Measurements from ENCODE around the gene MCF2L. TPM values are rescaled to one million over a fixed set of nuclear protein-coding genes. Genes with fewer than 3 reads are reported as not detected.

MCF2L gene
- total and polyA plus RNA-seq, 2 experiments from 2014 or later, result 4.8 to 25.6 TPM

DNA sequence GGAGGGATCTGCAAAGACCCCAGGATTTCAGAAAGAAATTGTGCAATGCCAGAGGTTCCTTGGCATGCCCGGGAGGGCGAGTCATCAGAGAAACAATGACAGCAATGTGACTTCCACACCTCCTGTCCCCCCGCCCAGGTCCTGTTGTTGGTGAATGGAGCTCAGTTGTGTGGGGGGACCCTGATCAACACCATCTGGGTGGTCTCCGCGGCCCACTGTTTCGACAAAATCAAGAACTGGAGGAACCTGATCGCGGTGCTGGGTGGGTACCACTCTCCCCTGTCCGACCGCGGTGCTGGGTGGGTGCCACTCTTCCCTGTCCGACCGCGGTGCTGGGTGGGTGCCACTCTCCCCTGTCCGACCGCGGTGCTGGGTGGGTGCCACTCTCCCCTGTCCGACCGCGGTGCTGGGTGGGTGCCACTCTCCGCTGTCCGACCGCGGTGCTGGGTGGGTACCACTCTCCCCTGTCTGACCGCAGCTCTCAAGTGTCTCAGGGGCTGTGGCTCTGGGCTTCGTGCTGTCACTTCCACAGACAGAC lies 148.4 kb downstream of the MCF2L start (continued):
- no peak for TF ChIP-seq ZNF331 (CRISPR knock-in tag; IDR thresholded peaks at IDR 0.05; ENCODE audit: low read depth)
- no peak for TF ChIP-seq CREB1 (CRISPR knock-in tag; IDR thresholded peaks at IDR 0.05; ENCODE audit: low read depth)
- no peak for TF ChIP-seq CTCF (conservative IDR thresholded peaks at IDR 0.05; ENCODE audit: low read depth in 2 of 2)
- TF ChIP-seq ETS1 (IDR thresholded peaks at IDR 0.05), result no peak

- no peak overlapping the region for H3K27ac ChIP-seq (ENCODE audit: low read depth)
- H2AFZ ChIP-seq, result no peak overlapping the region
- H3K4me3 ChIP-seq, result no peak overlapping the region
- H3K4me2 ChIP-seq, result no peak overlapping the region
- no peaks in the 10 kb centered on the region for H3K36me3 ChIP-seq (ENCODE audit: insufficient read depth)
- no peaks in the 10 kb centered on the region for H3K79me2 ChIP-seq (replicated peaks; ENCODE audit: insufficient read depth)
- H3K27me3 ChIP-seq (ENCODE audit: insufficient read depth), result no peaks in the 10 kb centered on the region
- no peaks in the 10 kb centered on the region; the same call in 2 of the 3 replicates for H3K36me3 Mint-ChIP-seq (ENCODE audit: low read depth)
- H3K4me1 ChIP-seq (ENCODE audit: insufficient read depth), result no peaks in the 10 kb centered on the region
- no peaks in the 10 kb centered on the region for H4K20me1 ChIP-seq (replicated peaks; ENCODE audit: insufficient read depth)
- ATAC-seq (no peak), DNase-seq (ENCODE audit: low spot score) (no peak)
- peaks cover 7% of the 10 kb centered on the region for H3K4me1 Mint-ChIP-seq
- peaks cover 15% of the 10 kb centered on the region for H3K27me3 Mint-ChIP-seq (ENCODE audit: insufficient read depth, low read depth, poor library complexity)
- TF ChIP-seq CTCF (conservative IDR thresholded peaks at IDR 0.05; ENCODE audit: low read depth in 2 of 2), result no peak
- no peak for TF ChIP-seq ETS1 (IDR thresholded peaks at IDR 0.05)
- TF ChIP-seq ZNF462 (CRISPR knock-in tag; IDR thresholded peaks at IDR 0.05), result no peak
- TF ChIP-seq JUNB (IDR thresholded peaks at IDR 0.05; ENCODE audit: unreplicated experiment), result no peak
- H3K9me3 Mint-ChIP-seq, result peaks cover 3% of the 10 kb centered on the region; the same call in 1 of the 3 replicates
- H3F3A ChIP-seq (replicated peaks; ENCODE audit: low read depth), result no peaks in the 10 kb centered on the region
- H3K27ac Mint-ChIP-seq, result no peak overlapping the region
- H3K9me2 ChIP-seq (ENCODE audit: insufficient read depth), result no peaks in the 10 kb centered on the region
- H3K4me3 Mint-ChIP-seq, result no peak overlapping the region
Measured at GRCh38 chr13:113117911-113118260, 148.9 kb downstream of the MCF2L start.
